ENCODE measurements around the gene CDRT15L2.
"Not testable (repeated sequence)": the region's sequence is repeated elsewhere in the genome, so short reads cannot be mapped to it uniquely, and the experiment has no call there.

CDRT15L2 gene

GRCh38 chr17:20579424-20579823, at the start of gene CDRT15L2:
TSS of gene CDRT15L2 (plus strand) at chr17:20579724. CDS start at chr17:20579744, 20 bp downstream.
- DNase-seq: not testable (repeated sequence)

GRCh38 chr17:20530104-20530503, 49.4 kb upstream of the CDRT15L2 start:
- not testable (repeated sequence) for DNase-seq

- not testable (repeated sequence) for DNase-seq
These were observed 46.9 kb upstream of the CDRT15L2 start for GRCh38 chr17:20532544-20533090.

GRCh38 chr17:20533206-20533605, 46.3 kb upstream of the CDRT15L2 start:
- not testable (repeated sequence) for DNase-seq

- DNase-seq: not testable (repeated sequence)
These were observed 44.6 kb upstream of the CDRT15L2 start for GRCh38 chr17:20534711-20535550.

GRCh38 chr17:20540414-20540813, 39.1 kb upstream of the CDRT15L2 start:
- not testable (repeated sequence) for DNase-seq

GRCh38 chr17:20540865-20541264, 38.7 kb upstream of the CDRT15L2 start:
- DNase-seq: not testable (repeated sequence)

- DNase-seq: not testable (repeated sequence)
These were observed 37.5 kb upstream of the CDRT15L2 start for GRCh38 chr17:20541853-20542546.

- not testable (repeated sequence) for DNase-seq
These were observed 31.6 kb upstream of the CDRT15L2 start for GRCh38 chr17:20547923-20548322.

- DNase-seq: not testable (repeated sequence)
These were observed 26.6 kb upstream of the CDRT15L2 start for GRCh38 chr17:20552920-20553319.

GRCh38 chr17:20554728-20555127, 24.8 kb upstream of the CDRT15L2 start:
- not testable (repeated sequence) for DNase-seq

- DNase-seq: not testable (repeated sequence)
These were observed 24.2 kb upstream of the CDRT15L2 start for GRCh38 chr17:20555135-20556010.

GRCh38 chr17:20558096-20558495, 21.4 kb upstream of the CDRT15L2 start:
- not testable (repeated sequence) for DNase-seq

- DNase-seq: not testable (repeated sequence)
These were observed 20.5 kb upstream of the CDRT15L2 start for GRCh38 chr17:20559018-20559417.

- DNase-seq: no peak
These were observed 16.9 kb upstream of the CDRT15L2 start for GRCh38 chr17:20562587-20562986.

GRCh38 chr17:20565245-20565644, 14.3 kb upstream of the CDRT15L2 start:
- DNase-seq: not testable (repeated sequence)

GRCh38 chr17:20565711-20566110, 13.8 kb upstream of the CDRT15L2 start:
- DNase-seq: no peak

- DNase-seq: not testable (repeated sequence)
These were observed 12.8 kb upstream of the CDRT15L2 start for GRCh38 chr17:20566736-20567135.

GRCh38 chr17:20567421-20567820, 12.1 kb upstream of the CDRT15L2 start:
- DNase-seq: not testable (repeated sequence)

- DNase-seq: not testable (repeated sequence)
These were observed 10.9 kb upstream of the CDRT15L2 start for GRCh38 chr17:20568604-20569003.

GRCh38 chr17:20571653-20572052, 7.9 kb upstream of the CDRT15L2 start:
- DNase-seq: not testable (repeated sequence)

GRCh38 chr17:20573216-20573615, 6.3 kb upstream of the CDRT15L2 start:
- DNase-seq: not testable (repeated sequence)
